Nephron progenitor cell (in vitro differentiated cells): Measurements from ENCODE around the gene GPR139.

Source experiments
- DNase-seq: peaks from one replicate; pipeline ENCODE4 v3.0.0; 2021
- H3K27ac Mint-ChIP-seq: 2 replicates; pipeline ENCODE4 v1.8.0; 2021; ENCODE audit warnings: mild to moderate bottlenecking, moderate library complexity, mixed read lengths
- H3K27me3 Mint-ChIP-seq: 2 replicates; pipeline ENCODE4 v1.8.0; 2021; ENCODE audit warnings: mild to moderate bottlenecking, low read depth, mixed read lengths; ENCODE audit not compliant: poor library complexity
- H3K36me3 Mint-ChIP-seq: 2 replicates; pipeline ENCODE4 v1.8.0; 2021; ENCODE audit warnings: low read depth, mixed read lengths
- H3K4me1 Mint-ChIP-seq: 2 replicates; pipeline ENCODE4 v1.8.0; 2021; ENCODE audit warnings: mixed read lengths
- H3K4me3 Mint-ChIP-seq: 2 replicates; pipeline ENCODE4 v1.8.0; 2021; ENCODE audit warnings: mild to moderate bottlenecking, moderate library complexity, mixed read lengths
- H3K9me3 Mint-ChIP-seq: 2 replicates; pipeline ENCODE4 v1.8.0; 2021; ENCODE audit warnings: mild to moderate bottlenecking, moderate library complexity, mixed read lengths
- CTCF ChIP-seq: fragments of 200-600 bp; sonication (generic); IDR thresholded peaks from 2 replicates; pipeline ENCODE4 v1.5.0; 2021; ENCODE audit warnings: antibody characterized with exemption

Gene GPR139

GRCh38 chr16:20073203-20074098, at the start of gene GPR139:
Gene GPR139 (minus strand): TSS chr16:20073890. CDS start chr16:20073616, 274 bp downstream.
- Mint-ChIP-seq H3K9me3 (peaks cover 10% of the 10 kb centered on the region), H3K27ac (no peak within 1 kb of the TSS)

GRCh38 chr16:20122011-20122410, 48.3 kb upstream of the GPR139 start:
- no peak for TF ChIP-seq CTCF
- Mint-ChIP-seq H3K36me3 (no peaks in the 10 kb centered on the region), H3K27ac (no peak overlapping the region), H3K27me3 (peaks cover 8% of the 10 kb centered on the region), H3K4me1 (no peaks in the 10 kb centered on the region), H3K9me3 (peaks cover 24% of the 10 kb centered on the region), H3K4me3 (no peak overlapping the region)
- no peak for DNase-seq

More at GRCh38 chr16:20073203-20074098, at the start of gene GPR139:
- Mint-ChIP-seq H3K4me3 (peak within 1 kb of the TSS; percentile 79), H3K36me3 (no peaks in the 10 kb centered on the region), H3K27me3 (peaks cover 70% of the 10 kb centered on the region), H3K4me1 (peaks cover 11% of the 10 kb centered on the region)
- peak; percentile 62 for DNase-seq
- TF ChIP-seq CTCF = no peak

GRCh38 chr16:20114356-20114755, 40.7 kb upstream of the GPR139 start:
- H3K36me3 Mint-ChIP-seq = no peaks in the 10 kb centered on the region
- no peak overlapping the region for H3K27ac Mint-ChIP-seq
- no peaks in the 10 kb centered on the region for H3K4me1 Mint-ChIP-seq

GRCh38 chr16:20111143-20111542, 37.5 kb upstream of the GPR139 start:
- H3K9me3 Mint-ChIP-seq = no peaks in the 10 kb centered on the region
- no peak for DNase-seq
- H3K36me3 Mint-ChIP-seq = no peaks in the 10 kb centered on the region
- TF ChIP-seq CTCF = no peak
- H3K27ac Mint-ChIP-seq = no peak overlapping the region
- H3K4me3 Mint-ChIP-seq = no peak overlapping the region
- no peaks in the 10 kb centered on the region for H3K4me1 Mint-ChIP-seq
- H3K27me3 Mint-ChIP-seq = no peaks in the 10 kb centered on the region

More at GRCh38 chr16:20114356-20114755, 40.7 kb upstream of the GPR139 start:
- DNase-seq = no peak
- H3K4me3 Mint-ChIP-seq = no peak overlapping the region
- H3K27me3 Mint-ChIP-seq = no peaks in the 10 kb centered on the region
- TF ChIP-seq CTCF = no peak
- H3K9me3 Mint-ChIP-seq = no peaks in the 10 kb centered on the region

GRCh38 chr16:20107083-20107482, 33.4 kb upstream of the GPR139 start:
- no peak for TF ChIP-seq CTCF
- Mint-ChIP-seq H3K4me3 (no peak overlapping the region), H3K4me1 (no peaks in the 10 kb centered on the region), H3K27ac (no peak overlapping the region), H3K9me3 (no peaks in the 10 kb centered on the region), H3K36me3 (no peaks in the 10 kb centered on the region), H3K27me3 (peaks cover 6% of the 10 kb centered on the region)
- no peak for DNase-seq
